NOMO-1 treated with DMSO at 0.1 percent for 48 hours (cell line): ENCODE results near the gene PPP1R16B.
"Not testable (repeated sequence)": the region's sequence is repeated elsewhere in the genome, so short reads cannot be mapped to it uniquely, and the experiment has no call there.

Experiments
- DNase-seq: peaks from one replicate; lab custom pipeline; 2025; ENCODE audit not compliant: unreplicated experiment; lab: John Stamatoyannopoulos, UW

PPP1R16B gene

DNA sequence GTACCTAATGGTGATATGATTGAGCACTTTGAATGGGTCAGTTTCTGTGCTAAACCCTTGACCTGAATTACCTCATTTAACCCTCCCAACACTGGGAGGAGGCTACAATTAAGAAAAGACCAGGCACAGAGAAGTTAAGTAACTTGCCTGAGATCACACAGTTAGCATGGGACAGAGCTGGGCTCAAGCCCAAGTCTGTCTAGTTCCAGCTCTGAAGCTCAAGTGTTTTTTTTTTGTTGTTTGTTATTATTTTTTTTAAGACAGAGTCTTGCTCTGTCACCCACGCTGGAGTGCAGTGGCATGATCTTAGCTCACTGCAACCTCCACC, 124.7 kb downstream of the PPP1R16B start:
- no peak for DNase-seq

DNA sequence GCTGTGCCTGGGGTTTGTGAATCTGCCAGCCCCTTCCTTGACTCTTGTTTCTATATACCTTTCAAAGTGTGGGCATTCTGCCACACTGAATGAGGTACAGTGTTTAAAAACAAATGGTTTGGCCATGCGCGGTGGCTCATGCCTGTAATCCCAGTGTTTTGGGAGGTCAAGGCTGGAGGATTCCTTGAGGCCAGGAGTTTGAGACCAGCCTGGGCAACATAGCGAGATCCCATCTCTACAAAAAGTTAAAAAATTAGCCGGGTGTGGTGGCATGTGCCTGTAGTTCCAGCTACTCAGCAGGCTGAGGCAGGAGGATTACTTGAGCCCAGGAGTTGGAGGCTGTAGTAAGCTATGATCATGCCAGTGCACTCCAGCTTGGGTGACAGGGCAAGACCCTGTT, 126.5 kb downstream of the PPP1R16B start:
- no peak for DNase-seq

DNA sequence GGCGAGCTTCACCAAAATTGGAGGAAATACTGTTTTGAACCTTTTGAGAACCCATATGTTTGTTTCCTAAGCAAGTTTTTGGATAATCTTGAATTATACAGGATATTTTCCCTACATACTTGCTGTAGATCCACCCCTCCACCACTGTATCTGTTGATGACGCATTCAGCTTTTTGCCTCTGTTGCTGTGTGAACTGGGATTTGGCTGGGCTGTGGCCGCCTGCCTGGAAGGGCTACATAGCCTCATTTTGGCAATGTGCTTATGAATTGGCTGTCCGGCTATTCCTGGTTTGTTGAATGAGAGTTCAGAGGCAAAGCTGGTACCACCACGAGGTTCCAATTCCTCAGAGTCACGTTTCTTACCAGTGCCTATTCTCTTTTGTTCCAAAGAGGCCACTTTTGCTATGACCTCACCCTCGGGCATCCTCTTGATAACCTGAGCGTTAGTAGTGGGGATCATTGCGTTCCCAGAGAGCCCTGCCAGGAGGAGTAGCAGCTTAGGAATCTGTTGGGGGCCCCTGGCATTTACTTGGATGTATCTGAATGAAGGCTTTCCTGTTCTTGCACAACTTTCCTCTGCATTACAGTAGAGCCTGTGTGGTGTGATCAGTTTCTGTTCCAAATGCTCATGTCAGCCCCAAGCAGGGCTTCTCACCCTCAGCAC, 127.1 kb downstream of the PPP1R16B start:
- no peak for DNase-seq

DNA sequence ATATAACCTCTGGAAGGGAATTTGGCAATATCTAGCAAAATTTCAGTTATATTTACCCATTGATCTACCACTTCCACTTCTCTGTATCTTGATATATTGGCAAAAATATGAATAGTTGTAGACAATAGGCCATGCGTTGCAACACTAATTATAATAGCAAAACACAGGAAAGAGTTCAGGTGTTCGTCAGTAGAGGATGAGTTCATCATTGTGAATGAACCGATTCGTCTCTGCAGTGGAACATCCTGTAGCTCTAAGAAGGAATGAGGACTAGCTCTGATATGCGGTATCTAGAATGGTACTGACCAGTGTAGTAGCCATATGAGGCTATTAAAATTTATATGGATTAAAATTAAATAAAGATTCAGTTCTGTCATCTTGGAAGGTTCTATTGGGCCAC, 129.0 kb downstream of the PPP1R16B start:
- DNase-seq, result no peak

DNA sequence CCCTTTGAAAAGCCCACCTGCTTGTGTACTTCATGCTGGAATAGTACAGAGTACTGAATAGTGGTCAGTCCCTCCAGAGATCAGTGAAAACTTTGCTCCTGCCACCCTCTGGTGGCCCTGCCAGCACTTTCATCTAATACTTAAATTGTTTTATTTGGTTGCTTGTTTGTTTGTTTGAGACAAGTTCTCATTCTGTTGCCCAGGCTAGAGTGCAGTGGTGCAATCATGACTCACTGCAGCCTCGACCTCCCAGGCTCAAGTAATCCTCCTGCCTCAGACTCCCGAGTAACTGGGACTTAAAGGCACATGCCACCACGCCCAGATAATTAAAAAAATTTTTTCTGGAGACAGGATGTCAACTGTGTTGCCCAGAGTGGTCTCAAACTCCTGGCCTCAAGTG, 129.8 kb downstream of the PPP1R16B start:
- DNase-seq, result no peak

DNA sequence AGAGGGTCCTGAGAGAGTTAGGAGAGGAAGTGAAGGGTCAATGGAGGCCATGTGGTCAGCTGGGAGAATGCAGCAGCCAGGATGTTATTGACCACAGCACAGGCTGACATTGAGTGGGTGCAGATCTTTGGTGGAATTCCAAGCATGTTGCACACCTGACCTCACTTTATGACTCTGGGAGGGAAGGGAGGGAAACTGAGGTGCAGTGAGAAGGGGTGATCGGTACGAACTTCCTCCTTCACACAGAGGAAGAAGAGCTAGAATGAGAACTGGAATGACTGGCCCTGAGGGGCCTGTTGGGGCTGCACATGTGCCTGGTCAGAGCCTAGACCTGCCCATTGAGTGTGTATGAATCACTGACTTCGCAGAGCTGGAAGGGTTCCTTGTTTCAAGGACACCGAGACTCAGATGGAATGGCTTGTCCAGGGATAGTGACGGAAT, 130.5 kb downstream of the PPP1R16B start:
- DNase-seq, result no peak

DNA sequence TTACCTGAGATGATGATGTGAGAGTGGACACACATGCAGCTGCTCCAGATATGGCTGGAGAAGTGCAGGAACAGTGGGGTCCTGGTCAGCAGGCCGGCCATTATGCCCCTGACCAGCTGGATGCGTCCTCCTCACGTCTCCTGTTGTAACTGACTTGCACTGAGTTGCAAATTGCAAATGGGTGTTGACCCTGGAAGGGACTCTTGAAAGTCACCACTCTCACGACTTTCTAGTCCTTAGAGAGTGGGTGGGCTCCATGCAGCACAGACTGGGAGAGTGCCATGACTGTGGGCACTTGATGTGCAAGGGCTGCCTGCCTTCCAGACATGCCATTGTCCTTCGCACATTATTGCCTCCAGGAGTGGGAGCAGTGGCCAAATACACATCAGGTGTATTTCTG, 131.5 kb downstream of the PPP1R16B start:
- DNase-seq, result no peak

DNA sequence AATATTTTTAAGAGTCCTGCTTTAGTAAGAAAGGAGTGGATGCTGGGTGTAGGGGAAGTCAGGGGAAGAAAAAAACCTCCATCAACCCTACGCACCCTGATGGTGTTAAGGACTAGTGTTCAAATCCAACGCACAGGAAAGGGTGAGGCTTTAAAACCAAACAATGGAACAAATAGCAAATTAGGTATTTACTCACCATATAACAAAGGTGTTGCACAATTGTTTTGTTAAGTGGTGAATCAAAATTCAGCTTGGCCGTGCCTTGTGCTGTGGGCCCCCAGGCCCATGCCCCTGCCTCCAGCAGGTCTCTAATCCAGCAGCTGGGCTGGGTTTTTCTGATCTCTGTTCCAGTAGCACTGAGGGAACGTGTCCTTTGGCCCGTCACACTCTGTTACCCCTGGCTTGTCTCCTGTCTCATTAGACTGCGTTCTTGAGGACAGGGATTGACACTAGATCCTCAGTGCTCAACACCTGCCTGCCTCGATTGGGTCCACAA, 132.5 kb downstream of the PPP1R16B start:
- no peak for DNase-seq

DNA sequence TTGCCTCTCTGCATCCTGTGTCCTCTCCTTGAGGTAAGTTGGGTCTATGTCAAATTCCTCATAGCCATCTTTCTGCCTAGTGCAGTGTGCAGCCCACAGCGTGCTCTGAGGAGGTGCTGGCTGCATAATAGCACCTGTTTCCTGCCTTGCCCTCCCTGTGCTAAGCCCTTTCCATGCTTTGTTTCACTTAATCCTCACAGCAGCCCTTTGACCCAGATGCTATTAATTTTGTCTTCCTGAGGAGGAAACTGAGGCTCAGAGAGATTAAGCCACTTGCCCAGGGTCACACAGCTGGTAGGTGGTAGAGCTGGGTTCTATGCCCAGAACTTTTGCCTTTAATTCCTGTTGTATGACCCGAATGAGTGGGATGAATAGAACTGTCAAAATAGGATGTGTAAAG, 134.2 kb downstream of the PPP1R16B start:
- no peak for DNase-seq

DNA sequence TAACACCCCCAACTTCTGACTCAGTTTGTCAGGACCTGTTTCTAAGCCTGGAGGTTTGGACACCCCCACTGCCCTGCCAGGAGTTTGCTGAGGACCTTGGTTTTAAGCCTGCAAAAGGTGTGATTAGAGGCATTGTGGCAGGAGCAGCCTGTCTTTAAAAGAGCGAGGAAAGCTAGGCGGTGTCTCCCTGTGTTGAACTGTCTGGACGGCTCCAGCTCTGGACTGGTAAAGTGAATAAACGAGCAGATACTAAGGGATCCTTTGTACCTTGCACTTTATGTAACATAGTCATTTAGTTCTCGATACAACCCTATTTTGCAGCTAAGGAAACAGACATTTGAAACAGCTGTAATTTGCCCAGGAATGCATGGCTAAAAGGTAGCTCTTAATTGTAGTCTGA, 135.1 kb downstream of the PPP1R16B start:
- DNase-seq, result no peak

DNA sequence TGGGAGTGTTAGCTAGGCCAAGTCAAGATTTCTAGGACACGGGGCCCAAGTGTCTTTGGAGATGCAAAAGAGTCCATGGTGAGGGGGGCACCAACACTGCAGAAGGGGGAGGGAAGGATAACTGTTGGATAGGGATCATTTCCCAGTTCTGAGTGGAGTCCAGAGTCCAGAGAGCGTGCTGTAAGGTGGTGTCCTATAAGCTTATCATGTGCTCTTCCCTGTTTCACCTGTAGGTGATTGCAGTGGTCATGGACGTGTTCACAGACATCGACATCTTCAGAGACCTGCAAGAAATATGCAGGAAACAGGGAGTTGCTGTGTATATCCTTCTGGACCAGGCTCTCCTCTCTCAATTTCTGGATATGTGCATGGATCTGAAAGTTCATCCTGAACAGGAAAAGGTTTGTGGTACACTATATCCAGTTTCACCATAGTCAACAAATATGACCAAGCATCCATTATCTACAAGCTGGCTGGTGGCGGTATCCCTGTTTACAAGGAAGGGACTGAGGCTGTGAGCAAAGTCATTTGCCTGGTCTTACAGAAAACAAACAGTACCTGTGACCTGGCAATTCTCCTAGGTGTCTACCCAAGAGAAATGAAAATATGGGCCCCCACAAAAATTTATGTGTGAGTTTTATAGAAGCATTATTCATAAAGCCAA, 136.4 kb downstream of the PPP1R16B start:
- DNase-seq, result no peak

DNA sequence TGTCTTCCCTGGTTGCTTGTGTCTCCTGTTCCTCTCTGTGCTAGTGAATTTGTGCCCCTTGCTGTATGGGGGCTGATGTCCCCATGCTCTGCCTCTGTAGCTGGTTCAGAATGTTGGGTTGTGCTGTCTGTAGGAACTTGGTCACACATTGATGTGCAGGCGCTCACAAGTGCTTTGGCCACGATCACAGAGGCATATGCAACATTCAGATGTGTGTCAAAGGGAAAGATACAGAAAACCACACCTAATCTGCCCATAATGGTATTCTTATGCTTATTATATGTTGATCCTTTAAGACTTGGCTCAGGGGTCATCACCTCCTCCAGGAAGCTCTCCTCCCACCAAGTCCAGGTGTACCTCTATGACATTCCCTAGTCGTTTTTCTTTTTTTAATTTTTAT, 139.5 kb downstream of the PPP1R16B start:
- no peak for DNase-seq

DNA sequence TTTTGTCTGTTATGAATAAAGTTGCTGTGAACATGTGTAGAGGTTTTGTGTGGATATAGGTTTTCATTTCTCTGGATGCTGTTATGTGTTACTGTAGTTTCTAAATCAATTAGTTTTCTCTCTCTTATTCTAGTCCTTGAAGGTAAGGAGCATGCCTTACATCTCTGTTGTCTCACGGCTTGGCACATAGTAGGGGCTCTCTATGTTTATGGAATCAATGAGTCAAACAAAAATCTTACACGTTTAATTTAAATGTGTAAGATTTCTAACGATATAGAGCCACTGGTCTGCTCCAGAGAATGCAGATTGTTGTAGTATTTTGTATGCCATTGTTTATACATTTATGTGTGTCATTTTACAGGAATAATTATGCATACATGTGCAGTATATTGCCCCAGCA, 141.3 kb downstream of the PPP1R16B start:
- DNase-seq, result no peak

DNA sequence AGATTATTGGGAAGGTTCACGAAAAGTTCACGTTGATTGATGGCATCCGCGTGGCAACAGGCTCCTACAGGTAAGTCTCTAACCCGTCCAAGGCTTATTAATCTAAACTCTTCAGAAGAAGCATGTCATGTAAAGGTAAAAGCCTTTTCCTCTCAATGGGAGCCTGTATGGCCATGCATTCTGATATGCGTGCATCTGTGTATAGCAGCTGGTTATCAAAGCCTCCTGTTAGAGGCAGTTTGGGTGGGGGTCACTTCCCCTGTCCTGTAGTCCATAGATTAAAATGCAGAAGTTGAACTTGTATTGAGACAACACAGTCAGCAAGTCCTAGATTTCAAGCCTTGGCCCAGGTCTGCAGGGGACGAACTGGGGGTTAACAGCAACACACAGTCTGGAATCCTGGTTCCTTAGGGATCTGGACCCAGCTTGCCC, 142.4 kb downstream of the PPP1R16B start:
- no peak for DNase-seq

DNA sequence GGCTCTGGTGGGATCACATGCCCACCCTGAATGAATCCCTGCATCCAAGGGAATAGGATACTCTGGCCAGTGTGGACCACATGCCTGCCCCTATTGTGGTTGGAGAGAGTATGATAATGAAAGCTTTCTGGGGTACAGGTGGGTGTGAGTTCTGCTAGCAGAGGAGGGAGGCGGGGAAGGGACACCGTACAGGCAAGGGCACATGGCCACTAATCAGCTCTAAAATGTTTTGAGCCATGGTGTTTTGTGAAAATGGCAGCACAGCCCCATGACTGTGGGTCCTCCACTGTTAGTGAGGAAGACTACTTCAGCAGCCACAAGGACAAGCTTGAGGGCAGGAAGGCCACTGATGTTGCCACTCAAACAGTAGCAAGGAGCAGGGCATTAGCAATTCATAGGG, 144.8 kb downstream of the PPP1R16B start:
- no peak for DNase-seq

DNA sequence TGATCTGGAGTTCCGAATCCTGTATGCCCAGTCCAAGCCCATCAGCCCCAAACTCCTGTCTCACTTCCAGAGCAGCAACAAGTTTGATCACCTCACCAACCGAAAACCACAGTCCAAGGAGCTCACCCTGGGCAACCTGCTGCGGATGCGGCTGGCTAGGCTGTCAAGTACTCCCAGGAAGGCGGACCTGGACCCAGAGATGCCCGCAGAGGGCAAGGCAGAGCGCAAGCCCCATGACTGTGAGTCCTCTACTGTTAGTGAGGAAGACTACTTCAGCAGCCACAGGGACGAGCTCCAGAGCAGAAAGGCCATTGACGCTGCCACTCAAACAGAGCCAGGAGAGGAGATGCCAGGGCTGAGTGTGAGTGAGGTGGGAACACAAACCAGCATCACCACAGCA, 146.1 kb downstream of the PPP1R16B start:
- DNase-seq, result no peak

DNA sequence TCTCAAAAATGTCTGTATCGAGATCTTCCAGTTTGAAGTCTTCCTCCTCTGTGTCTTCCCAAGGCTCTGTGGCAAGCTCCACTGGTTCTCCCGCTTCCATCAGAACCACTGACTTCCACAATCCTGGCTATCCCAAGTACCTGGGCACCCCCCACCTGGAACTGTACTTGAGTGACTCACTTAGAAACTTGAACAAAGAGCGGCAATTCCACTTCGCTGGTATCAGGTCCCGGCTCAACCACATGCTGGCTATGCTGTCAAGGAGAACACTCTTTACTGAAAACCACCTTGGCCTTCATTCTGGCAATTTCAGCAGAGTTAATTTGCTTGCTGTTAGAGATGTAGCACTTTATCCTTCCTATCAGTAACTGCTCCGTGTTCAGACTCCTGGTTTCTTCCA, 146.7 kb downstream of the PPP1R16B start:
- no peak for DNase-seq

DNA sequence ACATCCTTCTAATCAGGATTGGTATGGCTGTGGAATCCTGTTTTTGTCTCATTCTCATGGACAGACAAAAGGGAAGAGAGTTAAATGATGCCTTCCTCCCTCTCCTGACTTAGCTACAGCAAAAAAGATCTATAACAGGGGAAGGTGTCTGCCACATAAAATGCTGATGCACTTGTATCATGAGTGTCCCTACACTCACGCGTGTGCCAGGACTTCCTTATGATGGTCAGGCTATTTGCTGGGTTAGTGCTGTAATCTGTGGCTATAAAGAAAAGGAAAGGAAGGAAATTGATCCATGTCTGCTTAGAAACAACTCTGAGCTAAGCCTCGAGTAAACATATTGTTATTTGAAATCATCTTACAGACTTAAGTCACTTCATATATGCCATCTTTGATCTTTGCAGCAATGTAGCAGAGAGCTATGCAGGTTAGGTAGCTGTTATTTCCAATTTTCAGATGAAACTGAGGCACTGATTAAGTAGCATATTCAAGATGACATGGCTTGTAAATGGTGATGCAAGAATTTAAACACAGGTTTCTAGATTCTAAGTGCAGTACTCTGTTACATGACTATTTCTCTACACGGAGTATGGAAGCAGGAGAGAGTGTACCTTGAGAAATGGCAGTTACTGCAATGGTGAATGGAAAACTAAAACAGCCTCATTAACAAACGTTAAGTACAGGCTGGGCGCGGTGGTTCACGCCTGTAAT, 148.3 kb downstream of the PPP1R16B start:
- no peak for DNase-seq

DNA sequence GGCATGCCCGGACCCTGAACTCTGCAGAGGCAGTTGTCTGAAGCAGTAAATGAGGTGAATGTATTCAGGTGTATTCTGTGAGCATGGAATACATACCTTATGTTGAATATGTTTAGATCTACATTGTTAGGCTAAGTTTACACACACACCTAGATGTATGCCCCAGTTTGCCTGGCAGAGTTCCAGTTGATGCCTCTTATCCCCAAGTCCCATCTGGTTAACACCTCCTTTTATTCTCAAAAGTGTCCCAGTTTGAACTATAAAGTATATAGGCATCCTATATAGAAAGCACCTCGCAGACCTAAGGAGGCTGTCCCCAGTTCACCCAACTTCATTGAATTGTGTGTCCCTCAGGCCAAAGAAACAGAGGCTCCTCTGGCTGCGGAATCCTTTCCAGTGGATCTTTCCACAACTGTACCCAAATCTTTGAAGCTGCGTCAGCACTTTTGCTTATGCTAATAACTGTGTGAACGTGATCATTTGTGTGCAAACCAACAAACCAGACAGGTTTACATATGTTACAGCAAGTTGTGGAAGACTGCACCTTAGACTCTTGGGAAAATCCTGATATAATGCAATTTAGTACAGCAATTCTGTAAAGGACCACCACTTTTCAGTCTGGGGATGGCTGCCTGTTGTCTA, 151.9 kb downstream of the PPP1R16B start:
- no peak for DNase-seq

DNA sequence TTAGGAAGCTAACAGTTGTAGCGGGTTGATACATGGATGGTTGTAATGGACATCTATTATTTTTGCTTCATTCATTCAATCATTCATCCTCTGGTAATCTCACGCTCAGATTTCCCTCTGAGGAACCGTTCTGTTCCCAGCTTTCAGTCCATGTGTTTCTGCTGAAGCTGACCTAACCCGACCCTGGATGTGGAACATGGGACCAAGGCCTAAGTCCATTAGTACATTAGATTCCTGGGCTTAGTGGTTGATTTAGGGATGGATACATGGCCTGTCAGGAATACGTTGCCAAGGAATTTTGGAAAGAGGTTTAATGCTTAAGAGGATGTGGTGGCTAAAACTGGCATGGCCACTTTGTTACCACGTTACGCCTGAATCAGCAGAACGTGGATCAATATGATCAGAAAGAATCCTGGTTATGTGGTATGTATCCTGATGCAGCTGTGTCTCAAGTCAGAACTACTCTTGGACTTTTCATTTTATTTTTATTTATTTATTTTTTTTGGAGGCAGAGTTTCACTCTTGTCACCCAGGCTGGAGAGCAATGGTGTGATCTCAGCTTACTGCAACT, 152.5 kb downstream of the PPP1R16B start:
- DNase-seq, result no peak

DNA sequence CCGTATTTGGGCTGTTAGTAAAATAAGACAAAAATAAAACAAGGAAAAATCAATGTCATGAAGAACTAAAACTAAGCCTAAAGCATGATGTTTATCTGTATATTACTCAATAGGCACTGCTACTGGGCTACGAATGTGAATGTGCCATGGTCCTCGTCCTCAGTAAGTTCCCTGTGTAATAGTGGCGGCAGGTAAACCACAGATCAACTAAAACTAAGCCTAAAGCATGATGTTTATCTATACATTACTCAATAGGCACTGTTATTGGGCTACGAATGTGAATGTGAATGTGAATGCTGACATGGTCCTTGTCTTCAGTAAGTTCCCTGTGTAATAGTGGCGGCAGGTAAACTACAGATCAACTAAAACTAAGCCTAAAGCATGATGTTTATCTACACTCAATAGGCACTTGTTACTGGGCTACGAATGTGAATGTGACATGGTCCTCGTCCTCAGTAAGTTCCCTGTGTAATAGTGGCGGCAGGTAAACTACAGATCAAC, 154.7 kb downstream of the PPP1R16B start:
- DNase-seq, result not testable (repeated sequence)
